Fibroblast of lung (primary cell): Measurements from ENCODE around the gene RPS6KA2. TPM values are rescaled to one million over a fixed set of nuclear protein-coding genes. Genes with fewer than 3 reads are reported as not detected.
"Not testable (repeated sequence)": the region's sequence is repeated elsewhere in the genome, so short reads cannot be mapped to it uniquely, and the experiment has no call there.

Source experiments
- DNase-seq, 2 donors: peaks; one replicate each; pipeline versions ENCODE4 v3.0.0 to v3.0.0-alpha.2; 2010; ENCODE audit warnings: low read depth in 2 of 2
- H2AFZ ChIP-seq: 2 replicates; pipeline ENCODE4 v1.5.1; 2012; ENCODE audit warnings: low read length, control low read depth, inconsistent platforms
- H3K27ac ChIP-seq: 2 replicates; pipeline ENCODE4 v1.5.1; 2011; ENCODE audit warnings: low read length, control low read depth; ENCODE audit not compliant: insufficient read depth
- H3K27me3 ChIP-seq: 2 replicates; pipeline ENCODE4 v1.5.1; 2011; ENCODE audit warnings: mild to moderate bottlenecking, low read length; ENCODE audit not compliant: control insufficient read depth, insufficient read depth
- H3K36me3 ChIP-seq: 2 replicates; pipeline ENCODE4 v1.5.1; 2011; ENCODE audit warnings: low read length; ENCODE audit not compliant: control insufficient read depth, insufficient read depth
- H3K4me1 ChIP-seq: 2 replicates; pipeline ENCODE4 v1.5.1; 2011; ENCODE audit warnings: low read length; ENCODE audit not compliant: control insufficient read depth, insufficient read depth; ENCODE audit errors: extremely low read depth
- H3K4me2 ChIP-seq: 2 replicates; pipeline ENCODE4 v1.5.1; 2011; ENCODE audit warnings: low read length, control low read depth; ENCODE audit not compliant: insufficient read depth; ENCODE audit errors: extremely low read depth
- H3K4me3 ChIP-seq, 4 experiments: fragments of 200-600 bp in 1 of 4; sonication (generic) in 1 of 4; replicated peaks in 1 of 4; 2 replicates each; pipeline ENCODE4 v1.5.1; 2011 to 2016; ENCODE audit warnings: low read length in 4 of 4, low read depth in 3 of 4, mild to moderate bottlenecking in 3 of 4, control low read depth in 2 of 4, inconsistent platforms in 1 of 4, mixed read lengths in 1 of 4; ENCODE audit not compliant: insufficient read depth in 1 of 4; ENCODE audit errors: control extremely low read depth in 1 of 4
- H3K79me2 ChIP-seq: 2 replicates; pipeline ENCODE4 v1.5.1; 2012; ENCODE audit warnings: mild to moderate bottlenecking, low read length, inconsistent platforms; ENCODE audit not compliant: control insufficient read depth, insufficient read depth
- H3K9ac ChIP-seq: 2 replicates; pipeline ENCODE4 v1.5.1; 2011; ENCODE audit warnings: mild to moderate bottlenecking, low read length, control low read depth; ENCODE audit not compliant: insufficient read depth
- H3K9me3 ChIP-seq: 2 replicates; pipeline ENCODE4 v1.5.1; 2012; ENCODE audit warnings: low read depth, low read length; ENCODE audit not compliant: control insufficient read depth, insufficient read depth
- H4K20me1 ChIP-seq: 2 replicates; pipeline ENCODE4 v1.5.1; 2011; ENCODE audit warnings: low read length; ENCODE audit not compliant: control insufficient read depth, insufficient read depth; ENCODE audit errors: extremely low read depth
- EZH2 ChIP-seq: IDR thresholded peaks from 2 replicates; pipeline ENCODE4 v1.5.1; 2012; ENCODE audit warnings: low read length, control low read depth, mild to moderate bottlenecking; ENCODE audit errors: missing control alignments
- polyA plus RNA-seq, 2 donors: library from polyadenylated mRNA; depleted of rRNA in 1 of 2; stranded (reverse) in 1 of 2; unstranded in 1 of 2; fragments of >200 nt; gene quantifications; 2 replicates each; pipeline ENCODE4 v1.2.1, GENCODE V29; 2011 to 2012; ENCODE audit warnings: missing spikeins in 1 of 2
- total RNA-seq: library from RNA; depleted of rRNA; stranded (reverse); fragments of >200 nt; gene quantifications from 2 replicates; pipeline ENCODE4 v1.2.1, GENCODE V29; 2014
- TF ChIP-seq, protein P1 (sequence below), 2 donors: IDR thresholded peaks in 1 of 2; conservative IDR thresholded peaks in 1 of 2; 1 replicate in 1 of 2; 2 replicates in 1 of 2; pipeline ENCODE4 v1.5.1; 2011 to 2012; ENCODE audit warnings: low read length in 2 of 2, control low read depth in 1 of 2, inconsistent platforms in 1 of 2, low read depth in 1 of 2, mild to moderate bottlenecking in 1 of 2

The RPS6KA2 gene
- total and polyA plus RNA-seq, 2 donors (not counting 1 experiment from before 2014, with no cell fraction given) = 66.8 to 116 TPM

DNA sequence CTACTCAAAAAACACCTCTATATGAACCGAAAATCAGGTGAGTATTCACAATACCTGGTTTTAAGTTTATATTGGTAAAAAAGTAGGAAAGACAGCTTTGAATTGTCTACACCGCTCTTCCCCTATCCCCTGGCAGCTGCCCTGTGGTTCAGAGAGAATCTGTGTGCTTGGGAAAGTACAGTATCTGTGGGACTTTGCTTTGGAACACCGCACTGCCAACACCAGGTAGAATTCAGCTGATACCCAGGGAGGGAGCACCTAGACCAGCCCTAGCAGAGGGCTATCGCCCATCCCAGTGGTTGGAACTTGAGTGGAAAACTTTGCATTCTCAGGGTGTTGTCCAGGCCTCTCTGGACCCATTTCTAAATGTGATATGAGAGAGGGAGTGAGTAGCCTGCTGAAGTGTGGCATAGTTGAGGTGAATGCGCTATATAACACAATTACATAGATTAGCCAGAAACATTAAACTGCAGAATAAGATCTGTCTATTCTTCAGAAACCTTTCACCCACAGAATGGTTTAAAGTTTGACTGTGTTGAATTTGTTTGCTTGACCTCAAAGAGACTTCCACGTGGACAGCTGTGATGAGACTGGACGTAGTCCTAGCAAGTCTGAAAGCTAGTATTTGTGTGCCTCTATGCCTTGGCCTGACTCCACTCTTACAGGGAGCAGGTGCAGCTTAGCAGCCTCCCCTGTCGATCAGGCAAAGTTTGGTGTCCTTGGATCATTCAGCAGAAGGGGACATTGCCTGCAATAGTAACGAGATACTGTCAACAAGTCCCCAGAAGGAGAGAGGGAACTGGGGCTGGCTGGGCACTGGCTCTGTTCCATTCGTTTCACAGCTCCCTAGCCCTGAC is 232.8 kb downstream of the RPS6KA2 start:
- no peak overlapping the region for H3K4me2 ChIP-seq
- TF ChIP-seq, protein P1, sequence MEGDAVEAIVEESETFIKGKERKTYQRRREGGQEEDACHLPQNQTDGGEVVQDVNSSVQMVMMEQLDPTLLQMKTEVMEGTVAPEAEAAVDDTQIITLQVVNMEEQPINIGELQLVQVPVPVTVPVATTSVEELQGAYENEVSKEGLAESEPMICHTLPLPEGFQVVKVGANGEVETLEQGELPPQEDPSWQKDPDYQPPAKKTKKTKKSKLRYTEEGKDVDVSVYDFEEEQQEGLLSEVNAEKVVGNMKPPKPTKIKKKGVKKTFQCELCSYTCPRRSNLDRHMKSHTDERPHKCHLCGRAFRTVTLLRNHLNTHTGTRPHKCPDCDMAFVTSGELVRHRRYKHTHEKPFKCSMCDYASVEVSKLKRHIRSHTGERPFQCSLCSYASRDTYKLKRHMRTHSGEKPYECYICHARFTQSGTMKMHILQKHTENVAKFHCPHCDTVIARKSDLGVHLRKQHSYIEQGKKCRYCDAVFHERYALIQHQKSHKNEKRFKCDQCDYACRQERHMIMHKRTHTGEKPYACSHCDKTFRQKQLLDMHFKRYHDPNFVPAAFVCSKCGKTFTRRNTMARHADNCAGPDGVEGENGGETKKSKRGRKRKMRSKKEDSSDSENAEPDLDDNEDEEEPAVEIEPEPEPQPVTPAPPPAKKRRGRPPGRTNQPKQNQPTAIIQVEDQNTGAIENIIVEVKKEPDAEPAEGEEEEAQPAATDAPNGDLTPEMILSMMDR (conservative IDR thresholded peaks at IDR 0.05 in 1 of 2, IDR thresholded peaks at IDR 0.05 in 1 of 2; ENCODE audit: low read depth in 1 of 2, low read length in 2 of 2) = no peak
- TF ChIP-seq EZH2 = no peak
- DNase-seq = no peak
- no peak overlapping the region for H3K27ac ChIP-seq
- no peak overlapping the region for H3K9ac ChIP-seq
- H4K20me1 ChIP-seq = no peaks in the 10 kb centered on the region
- H2AFZ ChIP-seq = no peak overlapping the region
- H3K4me3 ChIP-seq = no peak overlapping the region
- no peaks in the 10 kb centered on the region for H3K4me1 ChIP-seq
- H3K27me3 ChIP-seq = peaks cover 5% of the 10 kb centered on the region
- H3K9me3 ChIP-seq = no peaks in the 10 kb centered on the region
- H3K79me2 ChIP-seq = no peaks in the 10 kb centered on the region
- no peaks in the 10 kb centered on the region for H3K36me3 ChIP-seq

DNA sequence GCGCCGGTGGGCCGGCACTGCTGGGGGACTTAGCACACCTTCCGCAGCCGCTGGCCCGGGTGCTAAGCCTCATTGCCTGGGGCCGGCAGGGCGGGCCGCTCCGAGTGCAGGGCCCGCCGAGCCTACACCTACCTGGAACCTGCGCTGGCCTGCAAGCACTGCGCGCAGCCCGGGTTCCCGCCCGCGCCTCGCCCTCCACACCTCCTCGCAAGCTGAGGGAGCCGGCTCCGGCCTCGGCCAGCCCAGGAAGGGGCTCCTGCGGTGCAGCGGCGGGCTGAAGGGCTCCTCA is 233.6 kb downstream of the RPS6KA2 start:
- no peak for TF ChIP-seq EZH2
- TF ChIP-seq, protein P1 (conservative IDR thresholded peaks at IDR 0.05 in 1 of 2, IDR thresholded peaks at IDR 0.05 in 1 of 2; ENCODE audit: low read depth in 1 of 2, low read length in 2 of 2) = no peak
- H3K79me2 ChIP-seq = no peaks in the 10 kb centered on the region
- no peaks in the 10 kb centered on the region for H4K20me1 ChIP-seq
- no peak overlapping the region for H3K4me3 ChIP-seq
- no peak overlapping the region for H3K27ac ChIP-seq
- H3K4me2 ChIP-seq = no peak overlapping the region
- H3K36me3 ChIP-seq = no peaks in the 10 kb centered on the region
- H3K9me3 ChIP-seq = no peaks in the 10 kb centered on the region
- no peak overlapping the region for H2AFZ ChIP-seq
- no peak for DNase-seq
- H3K9ac ChIP-seq = no peak overlapping the region
- peaks cover 5% of the 10 kb centered on the region for H3K27me3 ChIP-seq
- H3K4me1 ChIP-seq = no peaks in the 10 kb centered on the region

DNA sequence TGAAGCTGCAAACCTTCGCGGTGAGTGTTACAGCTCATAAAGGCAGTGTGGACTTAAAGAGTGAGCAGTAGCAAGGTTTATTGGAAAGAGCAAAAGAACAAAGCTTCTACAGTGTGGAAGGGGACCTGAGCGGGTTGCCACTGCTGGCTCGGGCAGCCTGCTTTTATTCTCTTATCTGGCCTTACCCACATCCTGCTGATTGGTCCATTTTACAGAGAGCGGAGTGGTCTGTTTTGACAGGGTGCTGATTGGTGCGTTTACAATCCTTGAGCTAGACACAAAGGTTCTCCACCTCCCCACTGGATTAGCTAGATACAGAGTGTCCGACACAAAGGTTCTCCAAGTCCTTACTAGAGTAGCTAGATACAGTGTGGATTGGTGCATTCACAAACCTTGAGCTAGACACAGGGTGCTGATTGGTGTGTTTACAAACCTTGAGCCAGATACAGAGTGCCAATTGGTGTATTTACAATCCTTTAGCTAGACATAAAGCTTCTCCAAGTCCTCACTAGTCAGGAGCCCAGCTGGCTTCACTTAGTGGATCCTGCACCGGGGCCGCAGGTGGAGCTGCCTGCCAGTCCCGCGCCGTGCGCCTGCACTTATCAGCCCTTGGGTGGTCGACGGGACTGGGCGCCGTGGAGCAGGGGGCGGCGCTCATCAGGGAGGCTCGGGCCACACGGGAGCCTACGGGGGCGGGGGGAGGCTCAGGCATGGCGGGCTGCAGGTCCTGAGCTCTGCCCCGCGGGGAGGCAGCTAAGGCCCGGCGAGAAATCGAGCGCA is 234.1 kb downstream of the RPS6KA2 start:
- not testable (repeated sequence) for H3K4me1 ChIP-seq, H2AFZ ChIP-seq, H3K27me3 ChIP-seq, H3K4me2 ChIP-seq, H3K9me3 ChIP-seq, H3K4me3 ChIP-seq, H3K79me2 ChIP-seq, H3K27ac ChIP-seq, H3K36me3 ChIP-seq, H4K20me1 ChIP-seq, DNase-seq, H3K9ac ChIP-seq
